OCI-LY1 (cell line): ENCODE data around the gene WBP2.

Experiments
- H2AFZ ChIP-seq: fragments of 200-600 bp; sonication (generic), shearing (Covaris generic); 2 replicates; pipeline ENCODE4 v1.6.0; 2014; ENCODE audit warnings: antibody characterized with exemption, mild to moderate bottlenecking, low read length
- H3F3A ChIP-seq: fragments of 200-600 bp; sonication (generic), shearing (Covaris generic); 2 replicates; pipeline ENCODE4 v1.6.0; 2014; ENCODE audit warnings: mild to moderate bottlenecking, antibody characterized with exemption, low read length, moderate library complexity; ENCODE audit not compliant: insufficient read depth
- H3K27ac ChIP-seq: fragments of 200-600 bp; sonication (generic); 2 replicates; pipeline ENCODE4 v1.5.1; 2014; ENCODE audit warnings: low read length, mixed run types, mild to moderate bottlenecking, low read depth; ENCODE audit not compliant: poor library complexity, severe bottlenecking
- H3K27me3 ChIP-seq: fragments of 200-600 bp; sonication (generic); 2 replicates; pipeline ENCODE4 v1.6.0; 2014; ENCODE audit warnings: antibody characterized with exemption, mild to moderate bottlenecking, low read length, moderate library complexity; ENCODE audit not compliant: insufficient read depth
- H3K36me3 ChIP-seq: fragments of 200-600 bp; sonication (generic); 2 replicates; pipeline ENCODE4 v1.6.1; 2014; ENCODE audit warnings: mild to moderate bottlenecking, antibody characterized with exemption, low read length, moderate library complexity, mixed read lengths; ENCODE audit not compliant: insufficient read depth
- H3K4me1 ChIP-seq: fragments of 200-600 bp; sonication (generic); 2 replicates; pipeline ENCODE4 v1.5.1; 2014; ENCODE audit warnings: mild to moderate bottlenecking, low read length, moderate library complexity; ENCODE audit not compliant: insufficient read depth, severe bottlenecking
- H3K4me2 ChIP-seq: fragments of 200-600 bp; sonication (generic), shearing (Covaris generic); 2 replicates; pipeline ENCODE4 v1.6.1; 2014; ENCODE audit warnings: low read length
- H3K4me3 ChIP-seq: fragments of 200-600 bp; sonication (generic); 2 replicates; pipeline ENCODE4 v1.5.1; 2014; ENCODE audit warnings: low read length, low read depth, mild to moderate bottlenecking, mixed read lengths; ENCODE audit not compliant: poor library complexity, severe bottlenecking
- H3K79me2 ChIP-seq: fragments of 200-600 bp; shearing (Covaris generic); 2 replicates; pipeline ENCODE4 v1.6.1; 2016; ENCODE audit warnings: mixed run types, low read length, mixed read lengths; ENCODE audit not compliant: insufficient read depth
- H3K9ac ChIP-seq: fragments of 200-600 bp; sonication (generic), shearing (Covaris generic); 2 replicates; pipeline ENCODE4 v1.6.1; 2014; ENCODE audit warnings: mild to moderate bottlenecking, low read length, mixed read lengths
- H3K9me2 ChIP-seq: fragments of 200-600 bp; sonication (generic), shearing (Covaris generic); 2 replicates; pipeline ENCODE4 v1.6.1; 2014; ENCODE audit warnings: low read depth, mild to moderate bottlenecking, low read length, mixed read lengths
- H3K9me3 ChIP-seq: fragments of 200-600 bp; shearing (Covaris generic); 2 replicates; pipeline ENCODE4 v1.6.1; 2014; ENCODE audit warnings: low read length, mixed read lengths
- H4K20me1 ChIP-seq: fragments of 200-600 bp; sonication (generic), shearing (Covaris generic); 2 replicates; pipeline ENCODE4 v1.6.0; 2016; ENCODE audit warnings: mild to moderate bottlenecking, low read length; ENCODE audit not compliant: insufficient read depth
- CTCF ChIP-seq: fragments of 200-600 bp; sonication (generic), shearing (Covaris generic); IDR thresholded peaks from 2 replicates; pipeline ENCODE4 v1.5.1; 2017; ENCODE audit warnings: mild to moderate bottlenecking, antibody characterized with exemption, low read length, moderate library complexity, mixed read lengths
- EZH2 ChIP-seq: fragments of 200-600 bp; sonication (generic), shearing (Covaris generic); IDR thresholded peaks from 2 replicates; pipeline ENCODE4 v1.8.0; 2017; ENCODE audit warnings: borderline replicate concordance, mixed run types, mild to moderate bottlenecking, antibody characterized with exemption, low read length, moderate library complexity, mixed read lengths

WBP2 gene

GRCh38 chr17:75837899-75838298 lies 17.2 kb downstream of the WBP2 start:
- H3K4me2 ChIP-seq, result no peak overlapping the region
- no peaks in the 10 kb centered on the region for H3F3A ChIP-seq
- H2AFZ ChIP-seq, result no peak overlapping the region
- H3K36me3 ChIP-seq, result no peaks in the 10 kb centered on the region
- H3K9me3 ChIP-seq, result no peaks in the 10 kb centered on the region
- no peaks in the 10 kb centered on the region for H3K79me2 ChIP-seq
- H3K27ac ChIP-seq, result no peak overlapping the region
- TF ChIP-seq EZH2, result no peak
- TF ChIP-seq CTCF, result no peak
- H3K9ac ChIP-seq, result no peak overlapping the region
- no peaks in the 10 kb centered on the region for H3K9me2 ChIP-seq
- no peak overlapping the region for H3K4me3 ChIP-seq
- H4K20me1 ChIP-seq, result no peaks in the 10 kb centered on the region
- H3K4me1 ChIP-seq, result peaks cover 4% of the 10 kb centered on the region
- H3K27me3 ChIP-seq, result peaks cover 5% of the 10 kb centered on the region; the same call in 1 of the 2 replicates

- Histone ChIP-seq H3K9me3 (no peaks in the 10 kb centered on the region), H3K36me3 (no peaks in the 10 kb centered on the region), H3K9me2 (no peaks in the 10 kb centered on the region), H3K9ac (no peak overlapping the region), H3K27me3 (peaks cover 5% of the 10 kb centered on the region; the same call in 1 of the 2 replicates), H3K4me2 (no peak overlapping the region), H2AFZ (no peak overlapping the region), H3K4me1 (peaks cover 16% of the 10 kb centered on the region), H3F3A (no peaks in the 10 kb centered on the region), H3K4me3 (no peak overlapping the region), H4K20me1 (no peaks in the 10 kb centered on the region), H3K79me2 (no peaks in the 10 kb centered on the region), H3K27ac (no peak overlapping the region)
- no peak for TF ChIP-seq CTCF
- TF ChIP-seq EZH2, result no peak
Measured at GRCh38 chr17:75836605-75837004, 18.5 kb downstream of the WBP2 start.

DNA sequence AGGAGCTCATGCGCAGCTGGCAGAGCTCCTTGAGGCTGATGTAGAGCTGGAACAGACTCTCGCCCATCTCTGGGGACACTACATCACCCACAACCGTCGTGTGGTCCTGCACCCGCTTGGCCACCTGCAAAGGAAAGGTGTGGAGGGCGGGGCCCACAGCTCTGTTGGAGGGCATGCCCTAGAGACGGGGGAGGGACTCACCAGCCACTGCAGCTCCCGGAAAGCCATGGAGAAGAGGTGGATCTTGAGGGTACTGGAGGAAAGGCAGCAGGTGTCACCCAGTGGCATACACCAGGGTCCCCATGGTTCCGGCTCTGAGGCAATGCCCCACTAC lies 19.5 kb downstream of the WBP2 start:
- peaks cover 5% of the 10 kb centered on the region; the same call in 1 of the 2 replicates for H3K27me3 ChIP-seq
- H3K9me2 ChIP-seq, result no peaks in the 10 kb centered on the region
- no peak for TF ChIP-seq EZH2
- no peak for TF ChIP-seq CTCF
- no peak overlapping the region for H2AFZ ChIP-seq
- H3K36me3 ChIP-seq, result no peaks in the 10 kb centered on the region
- no peak overlapping the region for H3K4me2 ChIP-seq
- no peak overlapping the region for H3K9ac ChIP-seq
- no peak overlapping the region for H3K27ac ChIP-seq
- no peak overlapping the region for H3K4me3 ChIP-seq
- peaks cover 21% of the 10 kb centered on the region for H3K4me1 ChIP-seq
- no peaks in the 10 kb centered on the region for H3K9me3 ChIP-seq
- no peaks in the 10 kb centered on the region for H4K20me1 ChIP-seq
- H3K79me2 ChIP-seq, result no peaks in the 10 kb centered on the region
- H3F3A ChIP-seq, result no peaks in the 10 kb centered on the region
